ENCODE measurements around the gene CLCA2. TPM values are rescaled to one million over a fixed set of nuclear protein-coding genes. Genes with fewer than 3 reads are reported as not detected.

Gene CLCA2
- total and polyA plus RNA-seq, 2 of the 8 experiments (the other 6 are each of a cell fraction or from before 2014, with no cell fraction given) = not detected

DNA sequence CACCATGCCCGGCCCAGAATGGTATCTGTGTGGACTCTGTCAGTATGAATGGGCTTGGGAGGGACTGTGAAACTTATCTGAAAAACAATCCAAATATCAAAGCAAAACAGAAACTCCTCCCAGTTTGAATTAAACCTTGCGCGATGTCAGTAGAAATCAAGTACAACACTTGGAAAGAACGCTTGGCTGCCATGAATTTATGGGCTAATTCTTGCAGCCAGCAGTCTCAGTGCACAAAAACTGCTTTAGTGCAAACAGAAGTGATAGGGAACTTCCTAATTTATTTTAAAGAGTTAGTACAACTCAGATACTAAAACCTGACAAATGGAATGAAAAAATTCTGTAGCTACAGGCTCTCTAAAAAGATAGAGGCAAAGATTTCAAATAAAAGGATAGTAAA is 53.3 kb downstream of the CLCA2 start (continued):
- TF ChIP-seq, protein P1, sequence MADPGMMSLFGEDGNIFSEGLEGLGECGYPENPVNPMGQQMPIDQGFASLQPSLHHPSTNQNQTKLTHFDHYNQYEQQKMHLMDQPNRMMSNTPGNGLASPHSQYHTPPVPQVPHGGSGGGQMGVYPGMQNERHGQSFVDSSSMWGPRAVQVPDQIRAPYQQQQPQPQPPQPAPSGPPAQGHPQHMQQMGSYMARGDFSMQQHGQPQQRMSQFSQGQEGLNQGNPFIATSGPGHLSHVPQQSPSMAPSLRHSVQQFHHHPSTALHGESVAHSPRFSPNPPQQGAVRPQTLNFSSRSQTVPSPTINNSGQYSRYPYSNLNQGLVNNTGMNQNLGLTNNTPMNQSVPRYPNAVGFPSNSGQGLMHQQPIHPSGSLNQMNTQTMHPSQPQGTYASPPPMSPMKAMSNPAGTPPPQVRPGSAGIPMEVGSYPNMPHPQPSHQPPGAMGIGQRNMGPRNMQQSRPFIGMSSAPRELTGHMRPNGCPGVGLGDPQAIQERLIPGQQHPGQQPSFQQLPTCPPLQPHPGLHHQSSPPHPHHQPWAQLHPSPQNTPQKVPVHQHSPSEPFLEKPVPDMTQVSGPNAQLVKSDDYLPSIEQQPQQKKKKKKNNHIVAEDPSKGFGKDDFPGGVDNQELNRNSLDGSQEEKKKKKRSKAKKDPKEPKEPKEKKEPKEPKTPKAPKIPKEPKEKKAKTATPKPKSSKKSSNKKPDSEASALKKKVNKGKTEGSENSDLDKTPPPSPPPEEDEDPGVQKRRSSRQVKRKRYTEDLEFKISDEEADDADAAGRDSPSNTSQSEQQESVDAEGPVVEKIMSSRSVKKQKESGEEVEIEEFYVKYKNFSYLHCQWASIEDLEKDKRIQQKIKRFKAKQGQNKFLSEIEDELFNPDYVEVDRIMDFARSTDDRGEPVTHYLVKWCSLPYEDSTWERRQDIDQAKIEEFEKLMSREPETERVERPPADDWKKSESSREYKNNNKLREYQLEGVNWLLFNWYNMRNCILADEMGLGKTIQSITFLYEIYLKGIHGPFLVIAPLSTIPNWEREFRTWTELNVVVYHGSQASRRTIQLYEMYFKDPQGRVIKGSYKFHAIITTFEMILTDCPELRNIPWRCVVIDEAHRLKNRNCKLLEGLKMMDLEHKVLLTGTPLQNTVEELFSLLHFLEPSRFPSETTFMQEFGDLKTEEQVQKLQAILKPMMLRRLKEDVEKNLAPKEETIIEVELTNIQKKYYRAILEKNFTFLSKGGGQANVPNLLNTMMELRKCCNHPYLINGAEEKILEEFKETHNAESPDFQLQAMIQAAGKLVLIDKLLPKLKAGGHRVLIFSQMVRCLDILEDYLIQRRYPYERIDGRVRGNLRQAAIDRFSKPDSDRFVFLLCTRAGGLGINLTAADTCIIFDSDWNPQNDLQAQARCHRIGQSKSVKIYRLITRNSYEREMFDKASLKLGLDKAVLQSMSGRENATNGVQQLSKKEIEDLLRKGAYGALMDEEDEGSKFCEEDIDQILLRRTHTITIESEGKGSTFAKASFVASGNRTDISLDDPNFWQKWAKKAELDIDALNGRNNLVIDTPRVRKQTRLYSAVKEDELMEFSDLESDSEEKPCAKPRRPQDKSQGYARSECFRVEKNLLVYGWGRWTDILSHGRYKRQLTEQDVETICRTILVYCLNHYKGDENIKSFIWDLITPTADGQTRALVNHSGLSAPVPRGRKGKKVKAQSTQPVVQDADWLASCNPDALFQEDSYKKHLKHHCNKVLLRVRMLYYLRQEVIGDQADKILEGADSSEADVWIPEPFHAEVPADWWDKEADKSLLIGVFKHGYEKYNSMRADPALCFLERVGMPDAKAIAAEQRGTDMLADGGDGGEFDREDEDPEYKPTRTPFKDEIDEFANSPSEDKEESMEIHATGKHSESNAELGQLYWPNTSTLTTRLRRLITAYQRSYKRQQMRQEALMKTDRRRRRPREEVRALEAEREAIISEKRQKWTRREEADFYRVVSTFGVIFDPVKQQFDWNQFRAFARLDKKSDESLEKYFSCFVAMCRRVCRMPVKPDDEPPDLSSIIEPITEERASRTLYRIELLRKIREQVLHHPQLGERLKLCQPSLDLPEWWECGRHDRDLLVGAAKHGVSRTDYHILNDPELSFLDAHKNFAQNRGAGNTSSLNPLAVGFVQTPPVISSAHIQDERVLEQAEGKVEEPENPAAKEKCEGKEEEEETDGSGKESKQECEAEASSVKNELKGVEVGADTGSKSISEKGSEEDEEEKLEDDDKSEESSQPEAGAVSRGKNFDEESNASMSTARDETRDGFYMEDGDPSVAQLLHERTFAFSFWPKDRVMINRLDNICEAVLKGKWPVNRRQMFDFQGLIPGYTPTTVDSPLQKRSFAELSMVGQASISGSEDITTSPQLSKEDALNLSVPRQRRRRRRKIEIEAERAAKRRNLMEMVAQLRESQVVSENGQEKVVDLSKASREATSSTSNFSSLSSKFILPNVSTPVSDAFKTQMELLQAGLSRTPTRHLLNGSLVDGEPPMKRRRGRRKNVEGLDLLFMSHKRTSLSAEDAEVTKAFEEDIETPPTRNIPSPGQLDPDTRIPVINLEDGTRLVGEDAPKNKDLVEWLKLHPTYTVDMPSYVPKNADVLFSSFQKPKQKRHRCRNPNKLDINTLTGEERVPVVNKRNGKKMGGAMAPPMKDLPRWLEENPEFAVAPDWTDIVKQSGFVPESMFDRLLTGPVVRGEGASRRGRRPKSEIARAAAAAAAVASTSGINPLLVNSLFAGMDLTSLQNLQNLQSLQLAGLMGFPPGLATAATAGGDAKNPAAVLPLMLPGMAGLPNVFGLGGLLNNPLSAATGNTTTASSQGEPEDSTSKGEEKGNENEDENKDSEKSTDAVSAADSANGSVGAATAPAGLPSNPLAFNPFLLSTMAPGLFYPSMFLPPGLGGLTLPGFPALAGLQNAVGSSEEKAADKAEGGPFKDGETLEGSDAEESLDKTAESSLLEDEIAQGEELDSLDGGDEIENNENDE (IDR thresholded peaks at IDR 0.05; ENCODE audit: insufficient replicate concordance, low read length) = no peak
- no peak for TF ChIP-seq TBP (IDR thresholded peaks at IDR 0.05; ENCODE audit: low read depth, low read length)
- no peak for TF ChIP-seq SIRT6 (IDR thresholded peaks at IDR 0.05; ENCODE audit: low read length)
- no peak for TF ChIP-seq SP1 (IDR thresholded peaks at IDR 0.05; ENCODE audit: low read depth, low read length)
- TF ChIP-seq, protein P2, sequence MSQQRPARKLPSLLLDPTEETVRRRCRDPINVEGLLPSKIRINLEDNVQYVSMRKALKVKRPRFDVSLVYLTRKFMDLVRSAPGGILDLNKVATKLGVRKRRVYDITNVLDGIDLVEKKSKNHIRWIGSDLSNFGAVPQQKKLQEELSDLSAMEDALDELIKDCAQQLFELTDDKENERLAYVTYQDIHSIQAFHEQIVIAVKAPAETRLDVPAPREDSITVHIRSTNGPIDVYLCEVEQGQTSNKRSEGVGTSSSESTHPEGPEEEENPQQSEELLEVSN (IDR thresholded peaks at IDR 0.05) = no peak
- TF ChIP-seq CBX8 (IDR thresholded peaks at IDR 0.05; ENCODE audit: borderline replicate concordance, low read depth, low read length) = no peak
- no peak for TF ChIP-seq EGR1 (IDR thresholded peaks at IDR 0.05; ENCODE audit: borderline replicate concordance, low read depth, low read length)

All from H1 (cell line).